ENCODE results near the gene PGAP6.

DNA sequence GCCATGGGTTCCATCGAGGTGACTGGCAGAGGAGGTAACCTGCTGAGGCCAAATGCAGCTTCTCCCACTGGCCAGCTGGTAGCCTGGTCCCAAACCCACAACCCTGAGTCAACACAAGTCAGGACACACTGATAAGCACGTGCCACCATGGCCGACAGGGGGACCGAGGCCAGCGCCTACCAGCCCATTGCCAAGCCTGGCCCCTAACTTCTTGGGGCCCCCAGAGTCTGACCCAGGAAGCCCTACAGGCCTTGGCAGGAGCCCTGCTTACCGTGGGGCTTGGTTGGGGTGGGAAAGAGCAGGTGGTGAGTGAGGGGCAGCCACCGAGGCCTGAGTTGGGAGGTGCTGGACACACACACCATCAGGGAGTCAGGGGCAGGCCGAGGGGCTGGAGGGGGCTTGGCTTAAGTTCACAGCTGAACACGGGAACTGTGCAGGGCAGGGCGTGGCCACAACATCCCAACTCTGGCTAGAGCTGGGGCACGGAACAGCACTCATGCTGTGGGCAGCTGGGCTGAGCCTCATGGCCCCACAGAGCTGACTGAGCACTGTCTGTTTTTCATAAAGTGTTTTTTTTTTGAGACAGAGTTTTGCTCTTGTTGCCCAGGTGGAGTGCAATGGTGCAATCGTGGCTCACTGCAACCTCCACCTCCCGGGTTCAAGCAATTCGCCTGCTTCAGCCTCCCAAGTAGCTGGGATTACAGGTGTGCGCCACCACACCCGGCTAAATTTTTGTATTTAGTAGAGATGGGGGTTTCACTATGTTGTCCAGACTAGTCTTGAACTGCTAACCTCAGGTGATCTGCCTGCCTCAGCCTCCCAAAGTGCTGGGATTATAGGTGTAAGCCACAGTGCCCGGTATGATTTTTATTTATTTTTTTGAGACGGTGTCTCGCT, 16.9 kb downstream of the PGAP6 start:
- TF ChIP-seq, protein P1, sequence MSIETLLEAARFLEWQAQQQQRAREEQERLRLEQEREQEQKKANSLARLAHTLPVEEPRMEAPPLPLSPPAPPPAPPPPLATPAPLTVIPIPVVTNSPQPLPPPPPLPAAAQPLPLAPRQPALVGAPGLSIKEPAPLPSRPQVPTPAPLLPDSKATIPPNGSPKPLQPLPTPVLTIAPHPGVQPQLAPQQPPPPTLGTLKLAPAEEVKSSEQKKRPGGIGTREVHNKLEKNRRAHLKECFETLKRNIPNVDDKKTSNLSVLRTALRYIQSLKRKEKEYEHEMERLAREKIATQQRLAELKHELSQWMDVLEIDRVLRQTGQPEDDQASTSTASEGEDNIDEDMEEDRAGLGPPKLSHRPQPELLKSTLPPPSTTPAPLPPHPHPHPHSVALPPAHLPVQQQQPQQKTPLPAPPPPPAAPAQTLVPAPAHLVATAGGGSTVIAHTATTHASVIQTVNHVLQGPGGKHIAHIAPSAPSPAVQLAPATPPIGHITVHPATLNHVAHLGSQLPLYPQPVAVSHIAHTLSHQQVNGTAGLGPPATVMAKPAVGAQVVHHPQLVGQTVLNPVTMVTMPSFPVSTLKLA (IDR thresholded peaks at IDR 0.05): no peak
- TF ChIP-seq HHEX (CRISPR knock-in tag; IDR thresholded peaks at IDR 0.05) (no peak), ZNF225 (CRISPR knock-in tag; IDR thresholded peaks at IDR 0.05) (no peak), KLF6 (CRISPR knock-in tag; IDR thresholded peaks at IDR 0.05) (no peak), HOXA9 (CRISPR knock-in tag; IDR thresholded peaks at IDR 0.05; ENCODE audit: borderline replicate concordance) (no peak), EZH2 (conservative IDR thresholded peaks at IDR 0.05; ENCODE audit: low read depth, low read length) (no peak), ZNF83 (CRISPR knock-in tag; IDR thresholded peaks at IDR 0.05; ENCODE audit: borderline replicate concordance) (no peak), BHLHE40 (IDR thresholded peaks at IDR 0.05; ENCODE audit: low read length) (peak; percentile 73), ZNF121 (CRISPR knock-in tag; IDR thresholded peaks at IDR 0.05) (no peak), ZFP1 (CRISPR knock-in tag; IDR thresholded peaks at IDR 0.05) (no peak), ARID2 (CRISPR knock-in tag; IDR thresholded peaks at IDR 0.05; ENCODE audit: borderline replicate concordance) (no peak), EP300 (IDR thresholded peaks at IDR 0.05; ENCODE audit: low read depth in 2 of 2, low read length in 2 of 2) (no peak), EP300 (CRISPR knock-in tag; IDR thresholded peaks at IDR 0.05; ENCODE audit: borderline replicate concordance) (no peak)
- TF ChIP-seq, protein P2, sequence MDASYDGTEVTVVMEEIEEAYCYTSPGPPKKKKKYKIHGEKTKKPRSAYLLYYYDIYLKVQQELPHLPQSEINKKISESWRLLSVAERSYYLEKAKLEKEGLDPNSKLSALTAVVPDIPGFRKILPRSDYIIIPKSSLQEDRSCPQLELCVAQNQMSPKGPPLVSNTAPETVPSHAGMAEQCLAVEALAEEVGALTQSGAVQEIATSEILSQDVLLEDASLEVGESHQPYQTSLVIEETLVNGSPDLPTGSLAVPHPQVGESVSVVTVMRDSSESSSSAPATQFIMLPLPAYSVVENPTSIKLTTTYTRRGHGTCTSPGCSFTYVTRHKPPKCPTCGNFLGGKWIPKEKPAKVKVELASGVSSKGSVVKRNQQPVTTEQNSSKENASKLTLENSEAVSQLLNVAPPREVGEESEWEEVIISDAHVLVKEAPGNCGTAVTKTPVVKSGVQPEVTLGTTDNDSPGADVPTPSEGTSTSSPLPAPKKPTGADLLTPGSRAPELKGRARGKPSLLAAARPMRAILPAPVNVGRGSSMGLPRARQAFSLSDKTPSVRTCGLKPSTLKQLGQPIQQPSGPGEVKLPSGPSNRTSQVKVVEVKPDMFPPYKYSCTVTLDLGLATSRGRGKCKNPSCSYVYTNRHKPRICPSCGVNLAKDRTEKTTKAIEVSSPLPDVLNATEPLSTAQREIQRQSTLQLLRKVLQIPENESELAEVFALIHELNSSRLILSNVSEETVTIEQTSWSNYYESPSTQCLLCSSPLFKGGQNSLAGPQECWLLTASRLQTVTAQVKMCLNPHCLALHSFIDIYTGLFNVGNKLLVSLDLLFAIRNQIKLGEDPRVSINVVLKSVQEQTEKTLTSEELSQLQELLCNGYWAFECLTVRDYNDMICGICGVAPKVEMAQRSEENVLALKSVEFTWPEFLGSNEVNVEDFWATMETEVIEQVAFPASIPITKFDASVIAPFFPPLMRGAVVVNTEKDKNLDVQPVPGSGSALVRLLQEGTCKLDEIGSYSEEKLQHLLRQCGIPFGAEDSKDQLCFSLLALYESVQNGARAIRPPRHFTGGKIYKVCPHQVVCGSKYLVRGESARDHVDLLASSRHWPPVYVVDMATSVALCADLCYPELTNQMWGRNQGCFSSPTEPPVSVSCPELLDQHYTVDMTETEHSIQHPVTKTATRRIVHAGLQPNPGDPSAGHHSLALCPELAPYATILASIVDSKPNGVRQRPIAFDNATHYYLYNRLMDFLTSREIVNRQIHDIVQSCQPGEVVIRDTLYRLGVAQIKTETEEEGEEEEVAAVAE (CRISPR knock-in tag; IDR thresholded peaks at IDR 0.05; ENCODE audit: borderline replicate concordance): no peak
- TF ChIP-seq, protein P3, sequence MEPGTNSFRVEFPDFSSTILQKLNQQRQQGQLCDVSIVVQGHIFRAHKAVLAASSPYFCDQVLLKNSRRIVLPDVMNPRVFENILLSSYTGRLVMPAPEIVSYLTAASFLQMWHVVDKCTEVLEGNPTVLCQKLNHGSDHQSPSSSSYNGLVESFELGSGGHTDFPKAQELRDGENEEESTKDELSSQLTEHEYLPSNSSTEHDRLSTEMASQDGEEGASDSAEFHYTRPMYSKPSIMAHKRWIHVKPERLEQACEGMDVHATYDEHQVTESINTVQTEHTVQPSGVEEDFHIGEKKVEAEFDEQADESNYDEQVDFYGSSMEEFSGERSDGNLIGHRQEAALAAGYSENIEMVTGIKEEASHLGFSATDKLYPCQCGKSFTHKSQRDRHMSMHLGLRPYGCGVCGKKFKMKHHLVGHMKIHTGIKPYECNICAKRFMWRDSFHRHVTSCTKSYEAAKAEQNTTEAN (CRISPR knock-in tag; conservative IDR thresholded peaks at IDR 0.05): no peak
